Prostate gland (tissue), 2 donors: Measurements from ENCODE around the gene VPS39.

Experiments
- POLR2A ChIP-seq: fragments of 450-650 bp; IDR thresholded peaks from one replicate; pipeline ENCODE4 v1.6.1; 2016; ENCODE audit warnings: antibody characterized with exemption, mild to moderate bottlenecking
- POLR2AphosphoS5 ChIP-seq: sonication (generic); formaldehyde crosslinking; IDR thresholded peaks from one replicate; pipeline ENCODE4 v1.6.1; 2017; ENCODE audit warnings: antibody characterized with exemption
- TF ChIP-seq, protein P1 (sequence below), 4 experiments: fragments of 200-600 bp in 2 of 4; fragments of 450-650 bp in 2 of 4; sonication (generic) in 2 of 4; IDR thresholded peaks; 1 replicate in 3 of 4; 2 replicates in 1 of 4; pipeline ENCODE4 v1.5.1; 2016 to 2019; ENCODE audit warnings: antibody characterized with exemption in 4 of 4, mild to moderate bottlenecking in 2 of 4, moderate library complexity in 2 of 4

- TF ChIP-seq, protein P1, sequence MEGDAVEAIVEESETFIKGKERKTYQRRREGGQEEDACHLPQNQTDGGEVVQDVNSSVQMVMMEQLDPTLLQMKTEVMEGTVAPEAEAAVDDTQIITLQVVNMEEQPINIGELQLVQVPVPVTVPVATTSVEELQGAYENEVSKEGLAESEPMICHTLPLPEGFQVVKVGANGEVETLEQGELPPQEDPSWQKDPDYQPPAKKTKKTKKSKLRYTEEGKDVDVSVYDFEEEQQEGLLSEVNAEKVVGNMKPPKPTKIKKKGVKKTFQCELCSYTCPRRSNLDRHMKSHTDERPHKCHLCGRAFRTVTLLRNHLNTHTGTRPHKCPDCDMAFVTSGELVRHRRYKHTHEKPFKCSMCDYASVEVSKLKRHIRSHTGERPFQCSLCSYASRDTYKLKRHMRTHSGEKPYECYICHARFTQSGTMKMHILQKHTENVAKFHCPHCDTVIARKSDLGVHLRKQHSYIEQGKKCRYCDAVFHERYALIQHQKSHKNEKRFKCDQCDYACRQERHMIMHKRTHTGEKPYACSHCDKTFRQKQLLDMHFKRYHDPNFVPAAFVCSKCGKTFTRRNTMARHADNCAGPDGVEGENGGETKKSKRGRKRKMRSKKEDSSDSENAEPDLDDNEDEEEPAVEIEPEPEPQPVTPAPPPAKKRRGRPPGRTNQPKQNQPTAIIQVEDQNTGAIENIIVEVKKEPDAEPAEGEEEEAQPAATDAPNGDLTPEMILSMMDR (IDR thresholded peaks at IDR 0.05), result no peak
- TF ChIP-seq POLR2A (no peak), POLR2AphosphoS5 (no peak)
These were observed 62.3 kb downstream of the VPS39 start for GRCh38 chr15:42145546-42146455.
